ENCODE measurements around the gene RNF114.

Gene RNF114

GRCh38 chr20:49937027-49937929 is 1.1 kb downstream of the RNF114 start (continued):
- no peak for TF ChIP-seq ZBTB10 (tag by site-specific recombination; IDR thresholded peaks at IDR 0.05)
- TF ChIP-seq ZNF610 (tag by site-specific recombination; IDR thresholded peaks at IDR 0.05; ENCODE audit: borderline replicate concordance): no peak
- TF ChIP-seq KLF17 (tag by site-specific recombination; IDR thresholded peaks at IDR 0.05): 0 out of 2 replicates have a peak, but pooled peaks have one; percentile 25
- TF ChIP-seq ZNF184 (tag by site-specific recombination; IDR thresholded peaks at IDR 0.05): no peak
- no peak for TF ChIP-seq HOXD13 (CRISPR knock-in tag; IDR thresholded peaks at IDR 0.05; ENCODE audit: borderline replicate concordance)
- 0 out of 2 replicates have a peak, but pooled peaks have one; percentile 9 for TF ChIP-seq EGR2 (tag by site-specific recombination; IDR thresholded peaks at IDR 0.05; ENCODE audit: low read depth)
- peak; percentile 37; the same call in 1 of the 2 replicates for TF ChIP-seq ZNF600 (tag by site-specific recombination; IDR thresholded peaks at IDR 0.05)
- TF ChIP-seq ZNF623 (tag by site-specific recombination; IDR thresholded peaks at IDR 0.05): no peak
- TF ChIP-seq ZNF169 (tag by site-specific recombination; IDR thresholded peaks at IDR 0.05): no peak
- peak; percentile 55; the same call in 1 of the 2 replicates for TF ChIP-seq PRDM10 (tag by site-specific recombination; IDR thresholded peaks at IDR 0.05)
- peak; percentile 71 for TF ChIP-seq ZNF629 (tag by site-specific recombination; IDR thresholded peaks at IDR 0.05)
- TF ChIP-seq YY2 (tag by site-specific recombination; IDR thresholded peaks at IDR 0.05): no peak
- 0 out of 2 replicates have a peak, but pooled peaks have one; percentile 15 for TF ChIP-seq ZBTB17 (tag by site-specific recombination; IDR thresholded peaks at IDR 0.05)
- no peak for TF ChIP-seq ZNF292 (tag by site-specific recombination; IDR thresholded peaks at IDR 0.05; ENCODE audit: borderline replicate concordance, low read depth)
- TF ChIP-seq ZNF654 (tag by site-specific recombination; IDR thresholded peaks at IDR 0.05; ENCODE audit: low read depth): no peak
- no peak for TF ChIP-seq ZNF157 (tag by site-specific recombination; IDR thresholded peaks at IDR 0.05)
- TF ChIP-seq ZNF621 (tag by site-specific recombination; IDR thresholded peaks at IDR 0.05): no peak
- TF ChIP-seq KLF16 (tag by site-specific recombination; IDR thresholded peaks at IDR 0.05): peak; percentile 22; the same call in 1 of the 2 replicates
- peak; percentile 94 for TF ChIP-seq ZNF398 (tag by site-specific recombination; IDR thresholded peaks at IDR 0.05)
- TF ChIP-seq MZF1 (tag by site-specific recombination; IDR thresholded peaks at IDR 0.05; ENCODE audit: borderline replicate concordance): no peak
- no peak for TF ChIP-seq ZNF394 (tag by site-specific recombination; IDR thresholded peaks at IDR 0.05; ENCODE audit: borderline replicate concordance)
- TF ChIP-seq ZNF510 (tag by site-specific recombination; IDR thresholded peaks at IDR 0.05; ENCODE audit: insufficient replicate concordance): no peak
- peak; percentile 91 for TF ChIP-seq ZBTB11 (tag by site-specific recombination; conservative IDR thresholded peaks at IDR 0.05; ENCODE audit: low read depth)
- no peak for TF ChIP-seq ZNF791 (tag by site-specific recombination; IDR thresholded peaks at IDR 0.05)
- peak; percentile 52; the same call in 1 of the 2 replicates for TF ChIP-seq ZXDB (tag by site-specific recombination; IDR thresholded peaks at IDR 0.05)
- no peak for TF ChIP-seq ZEB2 (tag by site-specific recombination; IDR thresholded peaks at IDR 0.05)
